GM19328 (cell line): ENCODE data around the gene EGLN1.
A peak's percentile ranks its signal among the peaks of the same experiment; 100 is the strongest.

Source experiments
- ATAC-seq: cut with Tn5 transposase; IDR thresholded peaks from one replicate; pipeline ENCODE4 v1.9.1; 2021; ENCODE audit warnings: mild to moderate bottlenecking, moderate library complexity; ENCODE audit not compliant: unreplicated experiment

EGLN1 gene

GRCh38 chr1:231422798-231423309 is 767 bp upstream of the EGLN1 start:
- no peak for ATAC-seq

- peak; percentile 23 for ATAC-seq
Observed at GRCh38 chr1:231421546-231421970, 529 bp downstream of the EGLN1 start.

- peak; percentile 7 for ATAC-seq
Observed at GRCh38 chr1:231420959-231421545, 1.0 kb downstream of the EGLN1 start.

- ATAC-seq = no peak
Observed at GRCh38 chr1:231420299-231420958, 1.7 kb downstream of the EGLN1 start.

GRCh38 chr1:231419738-231420298 is 2.3 kb downstream of the EGLN1 start:
- ATAC-seq = no peak

DNA sequence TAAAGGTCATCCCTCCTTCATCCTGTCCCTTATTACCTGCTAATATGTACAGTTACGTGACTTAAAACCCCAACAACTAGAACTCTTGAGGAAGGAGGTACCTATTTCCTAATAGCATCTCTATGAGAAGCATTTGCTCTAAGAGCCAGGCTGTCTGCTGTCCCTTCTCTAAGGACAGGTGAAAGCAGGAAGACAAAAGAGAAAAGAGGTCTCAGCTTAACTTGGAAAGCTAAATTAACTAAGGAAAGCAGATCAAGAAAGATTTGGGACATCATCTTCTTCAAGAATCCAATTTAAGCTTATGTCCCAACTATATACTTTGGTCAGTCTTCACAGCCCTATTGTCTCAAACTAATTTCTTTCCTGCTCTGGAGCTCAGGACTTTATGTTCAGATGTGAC is 2.9 kb downstream of the EGLN1 start:
- no peak for ATAC-seq

GRCh38 chr1:231418741-231419107 is 3.4 kb downstream of the EGLN1 start:
- ATAC-seq = no peak

DNA sequence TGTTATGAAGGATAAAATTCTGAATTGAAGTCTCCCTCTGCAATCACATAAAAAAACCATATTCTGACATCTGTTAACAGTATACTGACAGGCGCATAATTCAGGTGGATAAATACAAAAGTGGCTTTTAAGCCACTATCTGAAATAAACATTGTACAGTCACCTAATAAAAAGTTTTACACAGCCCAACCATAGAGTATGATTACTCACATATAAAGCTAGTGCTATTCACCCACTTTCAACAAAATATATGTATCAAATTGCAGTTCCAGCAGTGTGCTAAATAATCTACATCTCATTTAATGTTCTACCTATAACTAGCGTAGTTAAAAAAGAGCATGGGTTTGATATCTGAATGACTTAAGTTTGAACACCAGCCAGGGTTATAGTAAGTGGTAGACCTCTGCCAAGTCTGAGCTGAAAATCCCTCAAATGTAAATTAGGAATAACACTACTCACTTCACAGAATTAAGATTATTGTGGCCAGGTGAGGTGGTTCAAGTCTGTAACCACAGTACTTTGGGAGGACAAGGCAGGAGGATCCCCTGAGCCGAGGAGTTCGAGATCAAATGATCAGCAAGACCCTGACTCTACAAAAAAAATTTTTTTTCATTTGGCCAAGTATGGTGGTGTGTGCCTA is 3.9 kb downstream of the EGLN1 start:
- no peak for ATAC-seq

DNA sequence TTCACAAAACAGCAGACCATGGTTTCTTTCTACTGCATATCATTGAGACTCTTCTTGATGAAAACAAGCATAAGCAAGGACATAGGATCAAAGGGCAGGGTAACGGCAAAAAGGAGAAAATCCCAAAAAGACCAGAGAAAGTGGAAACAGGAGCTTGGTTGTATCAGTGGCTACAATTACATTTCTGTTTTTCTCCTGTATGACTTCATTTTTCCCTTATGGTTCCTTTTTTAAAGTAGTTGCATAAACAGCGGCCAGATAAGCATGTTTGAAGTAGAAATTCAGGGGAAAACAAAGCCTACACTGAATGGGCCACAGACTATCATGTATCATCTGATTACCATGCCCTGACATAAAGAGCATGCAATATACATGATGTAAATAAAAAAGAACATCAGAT is 4.6 kb downstream of the EGLN1 start:
- ATAC-seq = no peak

GRCh38 chr1:231416901-231417300 is 5.2 kb downstream of the EGLN1 start:
- ATAC-seq = no peak

GRCh38 chr1:231415018-231415583 is 7.0 kb downstream of the EGLN1 start:
- ATAC-seq = no peak

DNA sequence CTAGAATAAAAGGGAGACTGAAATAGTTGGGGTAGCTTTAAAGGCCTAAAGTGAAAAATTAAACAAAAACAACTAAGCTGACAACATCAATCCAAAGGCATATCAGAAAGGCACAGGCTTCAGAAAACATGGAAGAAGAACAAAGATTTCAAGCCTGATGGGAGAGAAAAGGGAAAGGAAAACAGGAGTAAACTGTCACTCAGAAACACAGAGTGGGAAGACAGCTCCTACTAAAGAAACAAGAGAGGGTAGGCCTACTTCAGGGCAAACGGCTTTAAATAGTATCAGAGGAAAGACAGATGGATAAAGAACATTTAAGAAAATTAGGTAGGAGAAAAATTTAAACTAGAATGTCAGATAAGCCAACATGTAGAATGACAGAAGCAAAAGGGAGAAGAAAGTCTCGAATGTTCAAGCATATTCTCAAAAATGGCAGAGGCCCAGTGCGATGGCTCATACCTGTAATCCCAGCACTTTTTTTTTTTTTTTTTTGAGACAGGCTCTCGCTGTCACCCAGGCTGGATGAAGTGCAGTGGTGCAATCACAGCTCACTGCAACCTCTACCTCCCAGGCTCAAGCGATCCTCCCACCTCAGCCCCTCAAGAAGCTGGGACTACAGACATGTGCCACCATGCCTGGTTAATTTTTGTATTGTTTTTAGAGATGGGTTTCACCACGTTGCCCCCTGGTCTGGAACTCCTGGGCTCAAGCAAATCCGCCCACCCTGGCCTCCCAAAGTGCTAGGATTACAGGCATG is 7.6 kb downstream of the EGLN1 start:
- no peak for ATAC-seq

DNA sequence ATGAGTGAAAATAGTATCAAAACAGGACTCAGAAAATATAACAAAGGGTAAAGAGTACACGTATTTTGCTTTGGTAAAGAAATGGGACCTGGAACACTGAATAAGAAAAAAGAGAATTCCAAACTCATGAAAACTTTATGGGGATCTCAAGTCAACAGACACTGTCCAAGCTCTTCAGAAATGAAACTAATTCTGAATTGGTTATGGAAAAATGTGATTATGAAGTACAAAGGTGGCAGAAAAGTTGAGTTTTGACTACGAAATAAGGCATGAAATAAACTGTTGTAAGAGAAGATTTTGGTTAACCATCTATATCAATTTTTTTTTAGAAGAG is 8.4 kb downstream of the EGLN1 start:
- ATAC-seq = no peak

GRCh38 chr1:231411036-231411531 is 11.0 kb downstream of the EGLN1 start:
- no peak for ATAC-seq

- ATAC-seq = no peak
Observed at GRCh38 chr1:231410036-231410612, 12.0 kb downstream of the EGLN1 start.

DNA sequence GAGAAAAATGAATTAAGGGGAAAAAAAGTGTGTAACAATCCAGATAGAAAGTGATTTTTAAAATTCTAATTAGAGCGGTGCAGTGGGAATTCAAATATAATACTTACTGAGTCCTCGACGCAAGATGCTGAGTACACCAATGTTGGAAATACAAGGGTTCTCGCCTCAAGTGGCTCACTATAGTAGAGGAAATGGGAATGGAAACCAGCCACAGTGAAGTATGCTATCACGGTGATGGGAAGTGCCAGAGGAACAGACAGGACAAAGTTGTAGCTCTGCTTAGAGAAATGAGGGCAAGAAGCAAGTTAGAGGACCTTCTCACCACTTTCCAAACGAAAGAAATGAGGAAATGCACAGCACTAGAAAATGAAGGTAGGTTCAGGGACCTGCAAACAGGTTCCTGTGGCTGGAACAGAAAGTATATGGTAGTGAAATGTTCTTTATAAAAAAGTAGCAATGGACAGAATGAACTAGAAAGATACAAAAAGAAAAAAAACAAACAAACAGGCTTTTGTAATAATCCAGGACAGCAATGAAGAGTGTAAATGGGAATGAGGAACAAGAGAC is 13.5 kb downstream of the EGLN1 start:
- no peak for ATAC-seq

DNA sequence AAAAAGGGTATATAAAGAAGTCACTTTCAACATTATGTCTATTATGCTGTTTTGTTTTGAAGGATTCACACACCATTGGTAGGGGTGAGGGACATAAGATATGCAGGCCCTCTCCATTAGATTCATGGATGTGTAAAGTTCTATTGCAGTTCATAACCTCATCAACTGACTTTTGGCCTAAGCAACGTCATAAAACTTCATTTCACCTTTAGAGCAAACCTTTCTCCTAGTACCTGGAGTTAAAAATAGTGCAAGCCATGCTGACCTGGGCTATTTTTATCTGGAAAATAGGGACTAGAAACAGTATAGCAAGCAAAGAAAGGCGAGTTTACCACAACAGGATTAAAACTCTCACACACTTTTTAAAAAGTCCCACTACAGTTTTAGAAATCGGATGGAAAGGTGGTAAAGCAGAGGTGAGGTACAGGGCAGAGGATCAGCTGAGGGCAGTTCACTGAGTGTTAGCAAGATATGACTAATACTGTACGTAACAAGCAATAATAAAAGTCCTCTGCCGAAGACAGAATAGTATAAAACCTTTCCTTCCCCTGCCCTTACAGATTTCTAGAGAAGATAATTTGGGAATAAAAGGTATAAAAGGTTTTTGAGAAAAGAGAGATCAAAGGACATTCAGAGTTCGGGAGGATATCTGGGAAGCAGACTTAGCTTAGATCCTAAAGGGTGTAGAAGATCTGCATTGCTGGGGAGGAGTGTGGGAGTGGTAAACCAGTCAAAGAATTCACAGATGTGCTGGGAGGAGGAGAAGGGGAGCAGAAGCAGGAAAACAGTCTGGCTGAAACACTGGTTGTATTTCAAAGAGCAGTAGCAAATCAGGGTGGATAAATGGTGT is 14.3 kb downstream of the EGLN1 start:
- ATAC-seq = no peak

GRCh38 chr1:231407049-231407448 is 15.0 kb downstream of the EGLN1 start:
- ATAC-seq = no peak

- ATAC-seq = no peak
Observed at GRCh38 chr1:231404318-231404717, 17.8 kb downstream of the EGLN1 start.
